Prostate gland (tissue), 2 donors: Measurements from ENCODE around the gene KRTAP4-16.

ENCODE experiments used
- CTCF ChIP-seq, 4 experiments: fragments of 200-600 bp in 2 of 4; fragments of 450-650 bp in 2 of 4; sonication (generic) in 2 of 4; IDR thresholded peaks; 1 replicate in 3 of 4; 2 replicates in 1 of 4; pipeline ENCODE4 v1.5.1; 2016 to 2019; ENCODE audit warnings: antibody characterized with exemption in 4 of 4, mild to moderate bottlenecking in 2 of 4, moderate library complexity in 2 of 4
- POLR2A ChIP-seq: fragments of 450-650 bp; IDR thresholded peaks from one replicate; pipeline ENCODE4 v1.6.1; 2016; ENCODE audit warnings: antibody characterized with exemption, mild to moderate bottlenecking

GRCh38 chr17:41125064-41125463, 23.1 kb upstream of the KRTAP4-16 start:
- TF ChIP-seq POLR2A (no peak), CTCF (IDR thresholded peaks at IDR 0.05) (no peak)
